Chondrocyte (in vitro differentiated cells): Measurements from ENCODE around the gene PPT2. TPM values are rescaled to one million over a fixed set of nuclear protein-coding genes. Genes with fewer than 3 reads are reported as not detected.
A peak's percentile ranks its signal among the peaks of the same experiment; 100 is the strongest.

Experiments
- DNase-seq: peaks from one replicate; pipeline ENCODE4 v3.0.0; 2021; ENCODE audit warnings: mixed read lengths, low spot score
- H3K27ac Mint-ChIP-seq: one replicate; pipeline ENCODE4 v1.8.0; 2021; ENCODE audit warnings: mild to moderate bottlenecking, moderate library complexity, mixed read lengths; ENCODE audit not compliant: unreplicated experiment
- H3K27me3 Mint-ChIP-seq: 2 replicates; pipeline ENCODE4 v1.8.0; 2021; ENCODE audit warnings: low read depth, mixed read lengths
- H3K36me3 Mint-ChIP-seq: 2 replicates; pipeline ENCODE4 v1.8.0; 2021; ENCODE audit warnings: low read depth, mixed read lengths
- H3K4me1 Mint-ChIP-seq: 2 replicates; pipeline ENCODE4 v1.8.0; 2021; ENCODE audit warnings: low read depth, mild to moderate bottlenecking, mixed read lengths
- H3K4me3 Mint-ChIP-seq: one replicate; pipeline ENCODE4 v1.8.0; 2021; ENCODE audit warnings: mild to moderate bottlenecking, moderate library complexity, mixed read lengths; ENCODE audit not compliant: unreplicated experiment
- H3K9me3 Mint-ChIP-seq: 2 replicates; pipeline ENCODE4 v1.8.0; 2021; ENCODE audit warnings: low read depth, mixed read lengths
- total RNA-seq: library from RNA; stranded (reverse); gene quantifications from 3 replicates; pipeline ENCODE4 v1.2.1, GENCODE V29; 2021
- TF ChIP-seq, protein P1 (sequence below): fragments of 200-600 bp; sonication (generic); IDR thresholded peaks from 2 replicates; pipeline ENCODE4 v1.5.0; 2021; ENCODE audit warnings: antibody characterized with exemption, mild to moderate bottlenecking, moderate library complexity

The PPT2 gene
- total RNA-seq, 1 donor from 2014 or later: 35.8 TPM

GRCh38 chr6:32127717-32128592, 26.0 kb upstream of the PPT2 start, which contains the start of gene ATF6B:
TSS of gene ATF6B (minus strand) at chr6:32128246. CDS start at chr6:32128207, 39 bp downstream.
- H3K4me1 Mint-ChIP-seq: peaks cover 34% of the 10 kb centered on the region
- TF ChIP-seq, protein P1, sequence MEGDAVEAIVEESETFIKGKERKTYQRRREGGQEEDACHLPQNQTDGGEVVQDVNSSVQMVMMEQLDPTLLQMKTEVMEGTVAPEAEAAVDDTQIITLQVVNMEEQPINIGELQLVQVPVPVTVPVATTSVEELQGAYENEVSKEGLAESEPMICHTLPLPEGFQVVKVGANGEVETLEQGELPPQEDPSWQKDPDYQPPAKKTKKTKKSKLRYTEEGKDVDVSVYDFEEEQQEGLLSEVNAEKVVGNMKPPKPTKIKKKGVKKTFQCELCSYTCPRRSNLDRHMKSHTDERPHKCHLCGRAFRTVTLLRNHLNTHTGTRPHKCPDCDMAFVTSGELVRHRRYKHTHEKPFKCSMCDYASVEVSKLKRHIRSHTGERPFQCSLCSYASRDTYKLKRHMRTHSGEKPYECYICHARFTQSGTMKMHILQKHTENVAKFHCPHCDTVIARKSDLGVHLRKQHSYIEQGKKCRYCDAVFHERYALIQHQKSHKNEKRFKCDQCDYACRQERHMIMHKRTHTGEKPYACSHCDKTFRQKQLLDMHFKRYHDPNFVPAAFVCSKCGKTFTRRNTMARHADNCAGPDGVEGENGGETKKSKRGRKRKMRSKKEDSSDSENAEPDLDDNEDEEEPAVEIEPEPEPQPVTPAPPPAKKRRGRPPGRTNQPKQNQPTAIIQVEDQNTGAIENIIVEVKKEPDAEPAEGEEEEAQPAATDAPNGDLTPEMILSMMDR: no peak
- H3K36me3 Mint-ChIP-seq: peaks cover 9% of the 10 kb centered on the region
- peak within 1 kb of the TSS; percentile 99 for H3K27ac Mint-ChIP-seq
- H3K27me3 Mint-ChIP-seq: no peaks in the 10 kb centered on the region
- H3K4me3 Mint-ChIP-seq: peak within 1 kb of the TSS; percentile 99
- peak; percentile 99 for DNase-seq
- no peaks in the 10 kb centered on the region for H3K9me3 Mint-ChIP-seq

- Mint-ChIP-seq H3K9me3 (no peaks in the 10 kb centered on the region), H3K4me1 (peaks cover 41% of the 10 kb centered on the region), H3K27me3 (no peaks in the 10 kb centered on the region), H3K36me3 (peaks cover 9% of the 10 kb centered on the region), H3K27ac (peak overlapping the region; percentile 99), H3K4me3 (peak overlapping the region; percentile 99)
- TF ChIP-seq, protein P1: no peak
- no peak for DNase-seq
Measured at GRCh38 chr6:32128751-32129296, 25.1 kb upstream of the PPT2 start.

DNA sequence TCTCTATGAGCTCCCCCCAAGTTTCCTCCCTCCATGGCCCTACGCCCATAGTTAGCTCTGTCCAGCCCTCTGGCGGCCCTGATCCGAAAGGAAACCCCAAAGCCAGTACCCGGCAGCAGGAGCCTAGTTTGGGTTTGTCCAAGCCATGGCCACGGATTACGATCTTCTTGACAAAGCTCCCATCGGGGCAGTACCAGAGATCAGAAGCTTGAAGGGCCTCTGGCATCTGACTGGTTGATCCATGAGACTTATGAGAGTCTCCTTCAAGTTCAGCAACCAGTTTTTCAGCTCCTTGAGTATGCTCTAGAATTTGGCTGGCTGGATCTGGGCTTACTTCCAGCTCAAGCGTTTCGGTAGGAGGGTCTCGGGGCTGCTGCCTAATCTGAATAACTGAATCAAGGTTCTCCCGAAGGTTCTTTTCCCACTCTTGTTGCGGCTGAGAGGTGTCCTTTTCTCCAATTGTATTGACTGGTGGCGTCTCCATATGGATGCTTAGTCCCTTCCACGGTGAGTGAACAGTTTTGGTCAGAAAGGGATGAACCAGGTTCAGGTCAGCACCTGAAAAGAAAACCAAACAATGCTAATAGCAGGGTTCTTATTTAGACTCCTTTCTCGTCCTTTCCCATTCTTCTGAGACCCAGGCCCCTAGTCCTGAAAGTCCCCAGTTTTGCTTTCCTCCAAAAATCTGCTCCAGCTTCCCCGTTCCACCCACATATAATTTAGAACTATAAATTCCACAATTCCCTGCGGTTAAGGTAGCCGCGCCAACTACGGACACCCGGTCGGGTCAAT, 24.4 kb upstream of the PPT2 start:
- no peaks in the 10 kb centered on the region for H3K27me3 Mint-ChIP-seq
- no peaks in the 10 kb centered on the region for H3K9me3 Mint-ChIP-seq
- H3K4me3 Mint-ChIP-seq: peak overlapping the region; percentile 90
- H3K36me3 Mint-ChIP-seq: peaks cover 5% of the 10 kb centered on the region
- TF ChIP-seq, protein P1: no peak
- H3K27ac Mint-ChIP-seq: peak overlapping the region; percentile 99
- peaks cover 45% of the 10 kb centered on the region for H3K4me1 Mint-ChIP-seq
- no peak for DNase-seq

- Mint-ChIP-seq H3K4me1 (peaks cover 41% of the 10 kb centered on the region), H3K27ac (no peak overlapping the region), H3K27me3 (no peaks in the 10 kb centered on the region), H3K9me3 (no peaks in the 10 kb centered on the region), H3K4me3 (no peak overlapping the region), H3K36me3 (no peaks in the 10 kb centered on the region)
- DNase-seq: no peak
- TF ChIP-seq, protein P1: no peak
Measured at GRCh38 chr6:32131439-32131948, 22.4 kb upstream of the PPT2 start.

DNA sequence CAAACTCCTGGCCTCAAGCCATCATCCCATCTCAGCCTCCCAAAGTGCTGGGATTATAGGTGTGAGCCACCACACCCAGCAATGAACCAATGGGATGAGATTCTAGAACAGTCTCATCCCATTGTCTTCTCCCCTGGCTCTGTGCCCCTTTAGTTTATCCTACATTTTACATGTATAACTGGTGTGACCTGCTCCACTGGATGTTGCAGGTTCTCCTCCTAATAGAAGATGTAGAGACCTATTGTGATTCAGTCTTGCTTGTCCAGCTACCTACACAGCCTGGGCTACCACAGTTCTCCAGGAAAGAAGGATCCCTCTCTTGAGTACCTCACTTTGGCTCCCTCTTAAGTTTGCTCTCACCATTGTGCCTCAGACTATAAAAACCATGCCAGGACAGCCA, 21.8 kb upstream of the PPT2 start:
- Mint-ChIP-seq H3K9me3 (no peaks in the 10 kb centered on the region), H3K27me3 (no peaks in the 10 kb centered on the region), H3K36me3 (no peaks in the 10 kb centered on the region), H3K4me1 (peaks cover 35% of the 10 kb centered on the region), H3K4me3 (no peak overlapping the region), H3K27ac (no peak overlapping the region)
- DNase-seq: no peak
- TF ChIP-seq, protein P1: no peak
